ENCODE results near the gene AFAP1.

DNA sequence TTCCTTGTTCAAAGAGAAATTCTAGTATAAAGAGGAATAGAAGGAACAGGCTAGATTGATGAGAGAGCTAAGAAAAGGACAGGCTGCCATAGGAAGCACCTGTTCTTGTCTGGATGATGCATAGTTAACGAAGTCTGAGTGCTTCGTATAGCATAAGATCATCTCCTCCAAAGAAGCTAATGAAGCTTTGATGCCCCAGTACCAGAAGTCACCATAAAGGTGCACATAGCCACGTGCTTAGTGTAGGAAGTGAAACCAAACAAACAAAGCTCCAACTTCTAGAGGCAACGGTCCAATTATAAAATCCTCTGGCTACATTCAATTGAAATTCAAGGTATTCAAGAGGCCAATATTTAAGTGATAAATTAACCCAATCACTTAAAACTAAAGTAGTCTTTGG lies 31.0 kb downstream of the AFAP1 start:
- no peak for TF ChIP-seq CTCF (tag by site-specific recombination; IDR thresholded peaks at IDR 0.05)
- TF ChIP-seq ZNF157 (tag by site-specific recombination; IDR thresholded peaks at IDR 0.05): no peak
- TF ChIP-seq ZNF416 (tag by site-specific recombination; IDR thresholded peaks at IDR 0.05): no peak
- TF ChIP-seq, protein P1, sequence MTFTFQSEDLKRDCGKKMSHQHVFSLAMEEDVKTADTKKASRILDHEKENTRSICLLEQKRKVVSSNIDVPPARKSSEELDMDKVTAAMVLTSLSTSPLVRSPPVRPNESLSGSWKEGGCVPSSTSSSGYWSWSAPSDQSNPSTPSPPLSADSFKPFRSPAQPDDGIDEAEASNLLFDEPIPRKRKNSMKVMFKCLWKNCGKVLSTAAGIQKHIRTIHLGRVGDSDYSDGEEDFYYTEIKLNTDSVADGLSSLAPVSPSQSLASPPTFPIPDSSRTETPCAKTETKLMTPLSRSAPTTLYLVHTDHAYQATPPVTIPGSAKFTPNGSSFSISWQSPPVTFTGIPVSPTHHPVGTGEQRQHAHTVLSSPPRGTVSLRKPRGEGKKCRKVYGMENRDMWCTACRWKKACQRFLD (tag by site-specific recombination; IDR thresholded peaks at IDR 0.05): no peak
